CD14-positive monocyte (primary cell): Measurements from ENCODE around the gene SDK1. TPM values are rescaled to one million over a fixed set of nuclear protein-coding genes. Genes with fewer than 3 reads are reported as not detected.

Experiments
- DNase-seq, 3 donors: peaks; one replicate each; pipeline ENCODE4 v3.0.0-alpha.2; 2011 to 2022
- H2AFZ ChIP-seq: 2 replicates; pipeline ENCODE4 v1.6.0; 2012; ENCODE audit warnings: mild to moderate bottlenecking, low read depth, low read length, inconsistent platforms; ENCODE audit not compliant: insufficient read depth, poor library complexity, severe bottlenecking
- H3K27ac ChIP-seq, 2 donors: 1 replicate in 1 of 2; 2 replicates in 1 of 2; pipeline ENCODE4 v1.5.1; 2012 to 2013; ENCODE audit warnings: low read length in 2 of 2, control low read depth in 1 of 2, inconsistent platforms in 1 of 2, low read depth in 1 of 2, mild to moderate bottlenecking in 1 of 2
- H3K27me3 ChIP-seq, 2 donors: one replicate each; pipeline versions ENCODE4 v1.6.0 to v1.6.1; 2011 to 2013; ENCODE audit warnings: low read length in 2 of 2; ENCODE audit not compliant: control insufficient read depth in 2 of 2, insufficient read depth in 2 of 2
- H3K36me3 ChIP-seq, 2 donors: replicated peaks in 1 of 2; 1 replicate in 1 of 2; 2 replicates in 1 of 2; pipeline versions ENCODE4 v1.5.1 to v1.6.1; 2012 to 2013; ENCODE audit warnings: low read length in 2 of 2, control low read depth in 1 of 2, inconsistent platforms in 1 of 2, mild to moderate bottlenecking in 1 of 2; ENCODE audit not compliant: insufficient read depth in 2 of 2, control insufficient read depth in 1 of 2
- H3K4me1 ChIP-seq, 2 donors: 1 replicate in 1 of 2; 2 replicates in 1 of 2; pipeline versions ENCODE4 v1.5.1 to v1.6.1; 2012 to 2013; ENCODE audit warnings: low read length in 2 of 2, control low read depth in 1 of 2, inconsistent platforms in 1 of 2, mild to moderate bottlenecking in 1 of 2, moderate library complexity in 1 of 2; ENCODE audit not compliant: insufficient read depth in 2 of 2, control insufficient read depth in 1 of 2
- H3K4me2 ChIP-seq: replicated peaks from 2 replicates; pipeline ENCODE3; 2012; ENCODE audit warnings: low read length, moderate library complexity, mild to moderate bottlenecking; ENCODE audit not compliant: poor library complexity, severe bottlenecking; ENCODE audit errors: extremely low read depth
- H3K4me3 ChIP-seq, 3 experiments: fragments of 200-600 bp in 1 of 3; sonication (generic) in 1 of 3; replicated peaks in 1 of 3; 1 replicate in 2 of 3; 2 replicates in 1 of 3; pipeline ENCODE4 v1.5.1; 2011 to 2013; ENCODE audit warnings: low read length in 3 of 3, mild to moderate bottlenecking in 3 of 3, control low read depth in 2 of 3, low read depth in 2 of 3, inconsistent platforms in 1 of 3, moderate library complexity in 1 of 3
- H3K79me2 ChIP-seq: 2 replicates; pipeline ENCODE4 v1.6.0; 2012; ENCODE audit warnings: mild to moderate bottlenecking, control low read depth, inconsistent platforms, low read length, moderate library complexity; ENCODE audit not compliant: insufficient read depth
- H3K9ac ChIP-seq: 2 replicates; pipeline ENCODE4 v1.6.0; 2017; ENCODE audit warnings: low read length, mild to moderate bottlenecking; ENCODE audit not compliant: insufficient read depth, poor library complexity, severe bottlenecking
- H3K9me3 ChIP-seq, 2 donors: replicated peaks in 1 of 2; 1 replicate in 1 of 2; 2 replicates in 1 of 2; pipeline versions ENCODE4 v1.5.1 to v1.6.1; 2012 to 2013; ENCODE audit warnings: low read length in 2 of 2, control low read depth in 1 of 2; ENCODE audit not compliant: control insufficient read depth in 1 of 2, insufficient read depth in 1 of 2
- H4K20me1 ChIP-seq: 2 replicates; pipeline ENCODE4 v1.6.0; 2012; ENCODE audit warnings: mild to moderate bottlenecking, low read length, control low read depth, moderate library complexity; ENCODE audit not compliant: insufficient read depth
- H3K27ac Mint-ChIP-seq, 7 donors: one replicate each; pipeline ENCODE4 v1.8.0; 2020; ENCODE audit warnings: mild to moderate bottlenecking in 7 of 7, mixed read lengths in 7 of 7, moderate library complexity in 6 of 7, inconsistent platforms in 2 of 7
- H3K27me3 Mint-ChIP-seq, 3 donors: one replicate each; pipeline ENCODE4 v1.8.0; 2021 to 2022; ENCODE audit warnings: low read depth in 3 of 3, mild to moderate bottlenecking in 3 of 3, mixed read lengths in 3 of 3, moderate library complexity in 3 of 3, inconsistent platforms in 1 of 3
- H3K36me3 Mint-ChIP-seq, 2 donors: one replicate each; pipeline ENCODE4 v1.8.0; 2020; ENCODE audit warnings: mixed read lengths in 2 of 2, inconsistent platforms in 1 of 2, mild to moderate bottlenecking in 1 of 2
- H3K4me1 Mint-ChIP-seq: one replicate; pipeline ENCODE4 v1.8.0; 2020; ENCODE audit warnings: mild to moderate bottlenecking, mixed read lengths
- H3K4me3 Mint-ChIP-seq, 2 donors: one replicate each; pipeline ENCODE4 v1.8.0; 2020; ENCODE audit warnings: mild to moderate bottlenecking in 2 of 2, mixed read lengths in 2 of 2, moderate library complexity in 1 of 2
- H3K9me3 Mint-ChIP-seq, 7 donors: one replicate each; pipeline ENCODE4 v1.8.0; 2020 to 2022; ENCODE audit warnings: mixed read lengths in 7 of 7, mild to moderate bottlenecking in 6 of 7, moderate library complexity in 6 of 7, inconsistent platforms in 2 of 7
- WGBS: methylation state at CpG from one replicate; pipeline ENCODE4 v1.1.5; 2013; ENCODE audit warnings: missing lambda C conversion rate; ENCODE audit not compliant: insufficient coverage; 5-methylcytosine and 5-hydroxymethylcytosine counted together
- intact Hi-C, 2 donors: fragments of 100-400 bp; cut with micrococcal nuclease; formaldehyde crosslinking; loops; one replicate each; pipeline versions ENCODE4 v1.15.0 to v1.15.1; 2023
- polyA plus RNA-seq, 3 donors: library from polyadenylated mRNA; depleted of rRNA in 1 of 3; unstranded in 2 of 3; stranded (reverse) in 1 of 3; fragments of 300-500 nt in 2 of 3; fragments of >200 nt in 1 of 3; fragmentation: Illumina TruSeq in 2 of 3; gene quantifications; 1 replicate in 2 of 3; 2 replicates in 1 of 3; pipeline ENCODE4 v1.2.3, GENCODE V29; 2012 to 2021
- TF ChIP-seq, protein P1 (sequence below): fragments of 200-600 bp; IDR thresholded peaks from one replicate; pipeline ENCODE4 v1.8.0; 2022; ENCODE audit warnings: antibody characterized with exemption, mild to moderate bottlenecking

Gene SDK1
- polyA plus RNA-seq, 3 donors = 0.01 TPM; not detected in 2

DNA sequence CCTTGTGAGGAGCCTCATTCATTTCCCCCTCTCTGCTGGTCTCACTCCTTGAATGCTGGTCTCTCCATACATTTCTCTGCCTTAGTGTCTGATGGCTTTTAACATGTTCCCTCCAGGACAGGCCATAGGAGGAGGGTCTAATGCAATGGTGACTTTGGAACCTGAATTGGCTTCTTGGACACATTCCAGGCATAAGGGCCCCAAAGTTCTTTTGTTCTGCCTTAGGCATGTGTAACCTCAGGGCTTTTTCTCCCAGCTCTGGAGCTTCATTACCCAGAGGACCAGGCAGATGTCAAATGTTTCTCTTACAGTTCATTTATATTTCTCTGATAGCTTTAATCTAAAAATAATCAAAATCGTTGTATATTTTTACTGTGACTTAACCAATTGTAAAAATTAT, 162.6 kb downstream of the SDK1 start:
- Histone ChIP-seq H3K4me2 (no peak overlapping the region), H3K79me2 (no peaks in the 10 kb centered on the region), H3K9me3 (no peaks in the 10 kb centered on the region), H3K27me3 (no peaks in the 10 kb centered on the region), H3K4me3 (no peak overlapping the region), H3K36me3 (no peaks in the 10 kb centered on the region), H3K4me1 (no peaks in the 10 kb centered on the region), H3K9ac (no peak overlapping the region), H3K27ac (no peak overlapping the region), H2AFZ (no peak overlapping the region), H4K20me1 (no peaks in the 10 kb centered on the region)
- Mint-ChIP-seq H3K4me3 (no peak overlapping the region), H3K27ac (no peak overlapping the region), H3K36me3 (no peaks in the 10 kb centered on the region), H3K27me3 (peaks cover 0 to 3% (median 0%) of the 10 kb centered on the region in 3 donors), H3K9me3 (peaks cover 0 to 6% (median 1%) of the 10 kb centered on the region in 7 donors), H3K4me1 (no peaks in the 10 kb centered on the region)
- WGBS = no CpG with 5 or more reads among the region's 1 CpG
- intact Hi-C loops = no loop called here
- DNase-seq = no peak
- TF ChIP-seq, protein P1, sequence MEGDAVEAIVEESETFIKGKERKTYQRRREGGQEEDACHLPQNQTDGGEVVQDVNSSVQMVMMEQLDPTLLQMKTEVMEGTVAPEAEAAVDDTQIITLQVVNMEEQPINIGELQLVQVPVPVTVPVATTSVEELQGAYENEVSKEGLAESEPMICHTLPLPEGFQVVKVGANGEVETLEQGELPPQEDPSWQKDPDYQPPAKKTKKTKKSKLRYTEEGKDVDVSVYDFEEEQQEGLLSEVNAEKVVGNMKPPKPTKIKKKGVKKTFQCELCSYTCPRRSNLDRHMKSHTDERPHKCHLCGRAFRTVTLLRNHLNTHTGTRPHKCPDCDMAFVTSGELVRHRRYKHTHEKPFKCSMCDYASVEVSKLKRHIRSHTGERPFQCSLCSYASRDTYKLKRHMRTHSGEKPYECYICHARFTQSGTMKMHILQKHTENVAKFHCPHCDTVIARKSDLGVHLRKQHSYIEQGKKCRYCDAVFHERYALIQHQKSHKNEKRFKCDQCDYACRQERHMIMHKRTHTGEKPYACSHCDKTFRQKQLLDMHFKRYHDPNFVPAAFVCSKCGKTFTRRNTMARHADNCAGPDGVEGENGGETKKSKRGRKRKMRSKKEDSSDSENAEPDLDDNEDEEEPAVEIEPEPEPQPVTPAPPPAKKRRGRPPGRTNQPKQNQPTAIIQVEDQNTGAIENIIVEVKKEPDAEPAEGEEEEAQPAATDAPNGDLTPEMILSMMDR = no peak

DNA sequence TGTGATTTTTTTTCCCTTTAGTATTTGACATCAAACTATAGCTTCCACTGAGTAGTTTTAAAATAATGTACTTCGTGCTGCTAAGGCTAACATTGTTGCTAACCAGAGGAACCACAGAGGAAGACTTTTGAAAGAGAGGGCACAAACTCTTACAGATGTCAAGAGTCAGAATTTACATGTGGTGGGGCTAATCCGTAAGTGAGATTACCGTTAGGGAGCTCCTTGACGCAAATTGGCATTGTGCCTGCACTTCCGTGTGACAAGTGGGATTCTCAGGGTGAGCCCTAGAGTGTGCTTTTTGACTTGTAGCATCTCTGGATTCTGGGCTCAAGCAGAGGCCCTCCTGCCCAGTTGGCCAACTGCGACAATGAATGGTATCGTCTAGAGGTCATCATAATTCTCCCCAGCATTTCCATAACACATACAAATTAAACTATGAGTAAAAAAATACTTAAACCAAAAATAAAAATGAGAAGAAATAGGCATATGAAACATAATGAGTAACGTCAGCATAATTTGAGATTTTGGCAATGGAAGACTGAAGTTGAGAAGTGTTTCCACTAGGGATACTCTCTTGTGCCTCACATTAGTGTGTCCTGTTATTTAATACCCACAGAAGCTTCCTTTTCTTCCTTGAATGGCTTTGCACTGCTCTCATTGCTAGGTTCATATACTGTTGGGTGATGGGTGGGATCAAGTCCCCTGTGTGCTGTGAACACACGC, 164.0 kb downstream of the SDK1 start:
- intact Hi-C loops = no loop called here
- 93% methylated on average over 3 of the region's 9 CpGs for WGBS
- H3K4me1 Mint-ChIP-seq = no peaks in the 10 kb centered on the region
- H3K27ac Mint-ChIP-seq = no peak overlapping the region
- no peak overlapping the region for H2AFZ ChIP-seq
- H3K4me1 ChIP-seq = no peaks in the 10 kb centered on the region
- H3K36me3 Mint-ChIP-seq = no peaks in the 10 kb centered on the region
- H4K20me1 ChIP-seq = no peaks in the 10 kb centered on the region
- H3K27ac ChIP-seq = no peak overlapping the region
- TF ChIP-seq, protein P1 = no peak
- no peak overlapping the region for H3K4me2 ChIP-seq
- peaks cover 0 to 6% (median 1%) of the 10 kb centered on the region in 7 donors for H3K9me3 Mint-ChIP-seq
- peaks cover 0 to 4% (median 0%) of the 10 kb centered on the region in 3 donors for H3K27me3 Mint-ChIP-seq
- H3K9me3 ChIP-seq = no peaks in the 10 kb centered on the region
- H3K4me3 ChIP-seq = no peak overlapping the region
- no peak overlapping the region for H3K9ac ChIP-seq
- H3K36me3 ChIP-seq = no peaks in the 10 kb centered on the region
- no peaks in the 10 kb centered on the region for H3K79me2 ChIP-seq
- DNase-seq = no peak
- no peaks in the 10 kb centered on the region for H3K27me3 ChIP-seq
- H3K4me3 Mint-ChIP-seq = no peak overlapping the region
